Smooth muscle cell (in vitro differentiated cells): ENCODE measurements around the gene SI. TPM values are rescaled to one million over a fixed set of nuclear protein-coding genes. Genes with fewer than 3 reads are reported as not detected.

ENCODE experiments used
- DNase-seq: peaks from one replicate; lab custom pipeline; 2025; ENCODE audit not compliant: unreplicated experiment; lab: John Stamatoyannopoulos, UW
- H2AFZ ChIP-seq: fragments of 200-600 bp; sonication (generic); 2 replicates; pipeline ENCODE4 v1.6.0; 2016; ENCODE audit warnings: antibody characterized with exemption, low read depth, mild to moderate bottlenecking
- H3F3A ChIP-seq: fragments of 200-600 bp; sonication (generic); 2 replicates; pipeline ENCODE4 v1.6.0; 2017; ENCODE audit warnings: antibody characterized with exemption, low read depth
- H3K27ac ChIP-seq: fragments of 200-600 bp; sonication (generic); 2 replicates; pipeline ENCODE4 v1.5.1; 2016; ENCODE audit warnings: low read depth, mild to moderate bottlenecking
- H3K27me3 ChIP-seq: fragments of 200-600 bp; sonication (generic); 2 replicates; pipeline ENCODE4 v1.6.1; 2016; ENCODE audit warnings: low read depth, mild to moderate bottlenecking
- H3K36me3 ChIP-seq: fragments of 200-600 bp; sonication (generic); 2 replicates; pipeline ENCODE4 v1.5.1; 2016; ENCODE audit warnings: low read depth
- H3K4me1 ChIP-seq: fragments of 200-600 bp; sonication (generic); 2 replicates; pipeline ENCODE4 v1.5.1; 2016; ENCODE audit warnings: low read depth
- H3K4me2 ChIP-seq: fragments of 200-600 bp; sonication (generic); 2 replicates; pipeline ENCODE4 v1.6.0; 2016; ENCODE audit warnings: mild to moderate bottlenecking
- H3K4me3 ChIP-seq: fragments of 200-600 bp; sonication (generic); 2 replicates; pipeline ENCODE4 v1.5.1; 2016; ENCODE audit warnings: mild to moderate bottlenecking
- H3K79me2 ChIP-seq: fragments of 200-600 bp; sonication (generic); 2 replicates; pipeline ENCODE4 v1.6.0; 2016; ENCODE audit warnings: low read depth, mild to moderate bottlenecking
- H3K9ac ChIP-seq: fragments of 200-600 bp; sonication (generic); 2 replicates; pipeline ENCODE4 v1.6.0; 2016; ENCODE audit warnings: low read depth
- H3K9me3 ChIP-seq: fragments of 200-600 bp; sonication (generic); replicated peaks from 2 replicates; pipeline ENCODE4 v1.5.1; 2016; ENCODE audit warnings: low read depth
- H4K20me1 ChIP-seq: fragments of 200-600 bp; sonication (generic); 2 replicates; pipeline ENCODE4 v1.6.0; 2016; ENCODE audit warnings: low read depth
- CTCF ChIP-seq: fragments of 200-600 bp; sonication (generic); IDR thresholded peaks from 2 replicates; pipeline ENCODE4 v1.5.1; 2017; ENCODE audit warnings: borderline replicate concordance, mild to moderate bottlenecking, antibody characterized with exemption; ENCODE audit not compliant: insufficient read depth, poor library complexity, severe bottlenecking
- WGBS: methylation state at CpG from one replicate; pipeline ENCODE4 v1.1.7; 2016; ENCODE audit warnings: low lambda C conversion rate; 5-methylcytosine and 5-hydroxymethylcytosine counted together
- polyA plus RNA-seq: library from polyadenylated mRNA; unstranded; fragments of >200 nt; fragmentation: Nextera tagmentation; extraction: Ambion mirVana; gene quantifications from 2 replicates; pipeline ENCODE4 v1.2.1, GENCODE V29; 2016
- total RNA-seq: library from RNA; depleted of rRNA; stranded (reverse); fragments of >200 nt; gene quantifications from 2 replicates; pipeline ENCODE4 v1.2.3, GENCODE V29; 2014

SI gene
- total RNA-seq = not detected in 2 replicates
- not detected in 2 replicates for polyA plus RNA-seq

GRCh38 chr3:165078293-165078692 lies at the start of gene SI:
TSS of gene SI (minus strand) at chr3:165078496. CDS start at chr3:165076012, 2,484 bp downstream.
- no peak for DNase-seq
- H3K9ac ChIP-seq = no peak within 1 kb of the TSS
- H3K4me3 ChIP-seq = peak within 1 kb of the TSS; percentile 39
- no peaks in the 10 kb centered on the region for H3K4me1 ChIP-seq
- H3F3A ChIP-seq = no peaks in the 10 kb centered on the region
- H3K27ac ChIP-seq = no peak within 1 kb of the TSS
- H4K20me1 ChIP-seq = no peaks in the 10 kb centered on the region
- no peak within 1 kb of the TSS for H2AFZ ChIP-seq
- TF ChIP-seq CTCF = no peak
- no peak within 1 kb of the TSS for H3K4me2 ChIP-seq
- no peaks in the 10 kb centered on the region for H3K79me2 ChIP-seq
- no peaks in the 10 kb centered on the region for H3K9me3 ChIP-seq
- no peaks in the 10 kb centered on the region for H3K27me3 ChIP-seq
- H3K36me3 ChIP-seq = no peaks in the 10 kb centered on the region

- no peaks in the 10 kb centered on the region for H3K36me3 ChIP-seq
- H3K79me2 ChIP-seq = no peaks in the 10 kb centered on the region
- no peak for TF ChIP-seq CTCF
- no peak overlapping the region for H3K27ac ChIP-seq
- H3F3A ChIP-seq = no peaks in the 10 kb centered on the region
- no peaks in the 10 kb centered on the region for H3K27me3 ChIP-seq
- no peak overlapping the region for H3K4me3 ChIP-seq
- no peak overlapping the region for H3K4me2 ChIP-seq
- no peak overlapping the region for H3K9ac ChIP-seq
- H3K9me3 ChIP-seq = no peaks in the 10 kb centered on the region
- no peaks in the 10 kb centered on the region for H3K4me1 ChIP-seq
- DNase-seq = no peak
- no peaks in the 10 kb centered on the region for H4K20me1 ChIP-seq
- no peak overlapping the region for H2AFZ ChIP-seq
These were observed 47.5 kb upstream of the SI start for GRCh38 chr3:165125836-165126235.

GRCh38 chr3:165111401-165111800 lies 33.1 kb upstream of the SI start:
- no peaks in the 10 kb centered on the region for H3K9me3 ChIP-seq
- no peaks in the 10 kb centered on the region for H4K20me1 ChIP-seq
- no peak overlapping the region for H3K27ac ChIP-seq
- no peak for DNase-seq
- H3K4me1 ChIP-seq = no peaks in the 10 kb centered on the region
- H3K79me2 ChIP-seq = no peaks in the 10 kb centered on the region
- WGBS = 50% methylated on average over 1 of the region's 1 CpG
- no peaks in the 10 kb centered on the region for H3F3A ChIP-seq
- no peak overlapping the region for H3K4me3 ChIP-seq
- H3K36me3 ChIP-seq = no peaks in the 10 kb centered on the region
- no peak overlapping the region for H3K4me2 ChIP-seq
- no peak for TF ChIP-seq CTCF
- H3K27me3 ChIP-seq = no peaks in the 10 kb centered on the region
- H3K9ac ChIP-seq = no peak overlapping the region
- H2AFZ ChIP-seq = no peak overlapping the region

- WGBS = 74% methylated on average over 1 of the region's 1 CpG
- no peak for TF ChIP-seq CTCF
- H3K27ac ChIP-seq = no peak overlapping the region
- no peaks in the 10 kb centered on the region for H3F3A ChIP-seq
- no peaks in the 10 kb centered on the region for H3K36me3 ChIP-seq
- DNase-seq = no peak
- no peak overlapping the region for H3K4me3 ChIP-seq
- no peaks in the 10 kb centered on the region for H3K79me2 ChIP-seq
- no peak overlapping the region for H3K9ac ChIP-seq
- H4K20me1 ChIP-seq = no peaks in the 10 kb centered on the region
- H3K4me2 ChIP-seq = no peak overlapping the region
- no peaks in the 10 kb centered on the region for H3K9me3 ChIP-seq
- no peaks in the 10 kb centered on the region for H3K27me3 ChIP-seq
- no peak overlapping the region for H2AFZ ChIP-seq
- H3K4me1 ChIP-seq = no peaks in the 10 kb centered on the region
These were observed 25.3 kb upstream of the SI start for GRCh38 chr3:165103616-165104015.
